GM12892 (cell line): ENCODE data around the gene CC2D2B.

Experiments
- DNase-seq: peaks from one replicate; pipeline ENCODE4 v3.0.0; 2011; ENCODE audit not compliant: insufficient read length
- FAIRE-seq: peaks from 2 replicates; lab custom pipeline; 2011; peaks lifted over from hg19 to GRCh38; lab: Jason Lieb, UNC
- POLR2A ChIP-seq: IDR thresholded peaks from 2 replicates; pipeline ENCODE4 v1.6.1; 2011; ENCODE audit warnings: low read depth, low read length, control low read depth
- POLR2AphosphoS5 ChIP-seq: IDR thresholded peaks from 2 replicates; pipeline ENCODE4 v1.6.1; 2011; ENCODE audit warnings: low read depth, low read length, control low read depth
- TAF1 ChIP-seq: IDR thresholded peaks from 2 replicates; pipeline ENCODE4 v1.6.1; 2011; ENCODE audit warnings: low read depth, mild to moderate bottlenecking, control low read depth, low read length, borderline replicate concordance

CC2D2B gene

DNA sequence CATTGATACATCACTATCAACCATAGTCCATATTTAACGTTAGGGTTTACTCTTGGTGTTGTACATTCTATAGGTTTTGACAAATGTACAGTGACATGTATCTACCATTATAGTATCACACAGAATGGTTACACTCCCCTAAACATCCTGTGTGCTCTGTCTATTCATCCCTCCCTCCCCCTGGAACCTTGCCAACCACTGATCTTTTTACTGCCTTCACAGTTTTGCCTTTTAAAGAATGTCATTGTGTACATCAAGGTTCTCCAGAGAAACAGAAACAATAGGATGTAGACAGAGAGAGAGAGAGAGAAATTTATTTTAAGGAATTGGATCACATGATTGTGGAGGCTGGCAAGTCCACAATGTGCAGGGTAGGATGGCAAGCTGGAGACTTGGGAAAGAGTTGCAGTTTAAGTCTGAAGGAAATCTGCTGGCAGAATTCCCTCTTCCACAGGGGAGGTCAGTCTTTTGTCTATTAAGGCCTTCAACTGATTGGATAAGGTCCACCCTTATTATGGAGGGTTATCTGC is 90.5 kb downstream of the CC2D2B start:
- DNase-seq, result no peak
- no peak for FAIRE-seq
- no peak for TF ChIP-seq POLR2A
- TF ChIP-seq POLR2AphosphoS5, result no peak
- no peak for TF ChIP-seq TAF1

DNA sequence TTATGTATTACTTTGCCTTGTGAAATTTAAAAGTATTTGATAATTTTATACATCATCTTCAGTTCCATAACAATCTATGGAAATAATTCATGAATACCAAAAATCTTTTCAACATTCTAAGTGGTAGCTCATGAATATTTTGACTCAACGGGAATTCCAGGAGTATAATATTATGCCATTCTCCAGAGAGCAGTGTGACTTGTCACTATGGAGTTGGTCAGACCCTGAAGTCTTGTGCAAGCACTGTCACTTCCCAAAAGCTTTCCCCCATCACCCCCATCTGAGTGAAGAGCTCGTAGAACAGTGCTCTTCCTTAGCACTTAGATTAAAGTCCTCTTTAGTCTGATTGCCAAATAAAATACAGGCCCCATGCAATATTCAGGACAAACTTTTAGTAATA is 106.2 kb downstream of the CC2D2B start:
- FAIRE-seq, result no peak
- no peak for DNase-seq
- no peak for TF ChIP-seq POLR2AphosphoS5
- TF ChIP-seq TAF1, result no peak
- TF ChIP-seq POLR2A, result no peak

DNA sequence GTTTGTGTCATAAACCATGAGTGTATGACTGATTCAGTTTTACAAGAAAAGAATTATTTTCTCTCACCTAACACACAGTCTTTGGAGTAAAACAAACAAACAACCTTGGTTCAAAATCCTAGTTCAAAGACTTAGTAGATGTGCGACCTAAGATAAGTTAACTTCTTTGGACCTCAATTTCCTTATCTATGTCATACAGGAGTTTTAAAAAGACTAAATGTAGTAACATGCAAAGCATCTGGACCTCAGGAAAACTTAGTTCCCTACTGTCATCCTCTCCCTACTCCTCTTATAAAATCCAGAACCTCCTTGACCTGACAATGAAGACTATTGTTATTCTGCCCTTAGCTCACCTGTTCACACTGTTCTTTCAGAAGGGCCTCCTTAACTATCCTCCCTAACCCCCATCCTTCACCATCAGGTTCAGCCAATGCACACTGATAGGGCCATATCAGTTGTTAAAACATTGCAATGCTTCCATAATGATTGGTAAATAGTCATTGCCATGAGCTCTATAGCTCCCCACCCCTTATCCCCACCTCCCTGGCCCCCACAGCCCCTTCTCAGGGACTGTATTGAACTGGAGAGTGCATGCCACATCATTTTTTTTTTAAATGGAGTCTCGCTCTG is 106.8 kb downstream of the CC2D2B start:
- no peak for FAIRE-seq
- DNase-seq, result no peak
- no peak for TF ChIP-seq POLR2AphosphoS5
- no peak for TF ChIP-seq POLR2A
- TF ChIP-seq TAF1, result no peak

DNA sequence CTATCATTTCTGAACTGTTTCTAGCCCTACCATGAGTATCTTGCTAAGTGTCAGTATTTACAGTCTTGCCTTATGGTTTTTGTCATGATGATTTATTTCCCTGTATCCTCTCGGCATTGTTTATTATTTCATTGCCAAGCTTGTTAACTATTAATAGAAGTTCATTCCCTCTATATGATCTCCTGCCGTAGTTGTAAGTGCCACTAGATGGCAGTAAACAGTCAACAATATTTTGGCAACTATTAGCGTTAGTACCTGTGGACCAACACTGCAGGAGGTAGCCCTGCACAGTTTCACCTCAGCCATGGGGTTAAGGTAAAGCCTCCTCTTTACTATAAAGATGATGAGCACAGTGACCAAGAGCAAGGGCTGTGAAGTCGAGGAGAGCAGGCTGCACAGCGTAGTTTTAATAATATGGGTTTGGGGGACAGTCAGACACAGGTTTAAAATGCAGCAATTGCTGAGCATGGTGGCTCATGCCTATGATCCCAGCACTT is 109.5 kb downstream of the CC2D2B start:
- TF ChIP-seq POLR2AphosphoS5 (no peak), POLR2A (no peak), TAF1 (no peak)
- DNase-seq, result peak; percentile 10
- peak; percentile 93 for FAIRE-seq

- TF ChIP-seq POLR2AphosphoS5, result no peak
- DNase-seq, result no peak
- no peak for FAIRE-seq
These were observed 113.6 kb downstream of the CC2D2B start for GRCh38 chr10:96021332-96021731.

GRCh38 chr10:96022739-96023138 is 115.0 kb downstream of the CC2D2B start:
- FAIRE-seq (no peak), DNase-seq (no peak)
- no peak for TF ChIP-seq TAF1
- no peak for TF ChIP-seq POLR2AphosphoS5
- no peak for TF ChIP-seq POLR2A

DNA sequence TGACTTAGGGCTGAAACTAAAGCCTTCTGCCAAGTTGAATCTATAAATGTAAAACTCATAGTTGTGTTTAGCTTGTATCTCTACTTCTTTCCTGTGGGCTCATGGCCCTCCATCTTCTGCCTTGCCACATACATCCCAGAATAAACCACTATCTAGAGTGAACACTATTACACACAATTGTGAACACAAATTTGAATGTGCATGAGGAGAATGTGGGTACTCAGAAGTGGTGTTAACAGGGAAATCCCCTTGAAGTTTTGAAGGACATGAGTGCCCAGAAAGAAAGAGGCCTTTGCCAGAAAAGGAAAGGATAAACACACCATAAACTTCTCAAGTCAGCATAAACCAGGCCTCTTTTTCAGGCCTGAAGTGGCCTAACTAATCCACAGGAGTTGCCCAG is 115.4 kb downstream of the CC2D2B start:
- TF ChIP-seq TAF1, result no peak
- TF ChIP-seq POLR2A, result no peak
- no peak for TF ChIP-seq POLR2AphosphoS5
- no peak for FAIRE-seq

DNA sequence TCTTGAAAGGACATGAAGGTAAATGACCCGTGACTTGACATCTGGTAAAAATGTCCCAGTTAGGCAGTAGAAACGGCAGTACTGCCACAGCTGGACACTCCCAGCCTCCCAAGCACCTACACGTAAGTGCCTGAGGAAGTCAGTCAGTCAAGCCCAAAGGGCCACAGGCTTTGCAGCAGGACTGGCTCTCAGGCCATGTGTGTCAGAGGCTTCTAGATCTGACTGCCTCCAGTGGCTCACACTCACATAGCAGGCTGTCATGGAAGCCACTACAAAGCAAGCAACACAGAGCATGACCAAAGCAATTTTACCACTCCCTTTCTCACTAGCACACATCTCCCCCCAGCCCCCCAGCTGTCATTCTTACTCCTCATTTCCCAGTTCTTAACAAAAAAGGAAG is 117.8 kb downstream of the CC2D2B start:
- FAIRE-seq, result no peak
- no peak for TF ChIP-seq TAF1
- no peak for TF ChIP-seq POLR2A
- no peak for TF ChIP-seq POLR2AphosphoS5
- DNase-seq, result no peak

More for the DNA sequence above, 115.4 kb downstream of the CC2D2B start:
- no peak for DNase-seq

DNA sequence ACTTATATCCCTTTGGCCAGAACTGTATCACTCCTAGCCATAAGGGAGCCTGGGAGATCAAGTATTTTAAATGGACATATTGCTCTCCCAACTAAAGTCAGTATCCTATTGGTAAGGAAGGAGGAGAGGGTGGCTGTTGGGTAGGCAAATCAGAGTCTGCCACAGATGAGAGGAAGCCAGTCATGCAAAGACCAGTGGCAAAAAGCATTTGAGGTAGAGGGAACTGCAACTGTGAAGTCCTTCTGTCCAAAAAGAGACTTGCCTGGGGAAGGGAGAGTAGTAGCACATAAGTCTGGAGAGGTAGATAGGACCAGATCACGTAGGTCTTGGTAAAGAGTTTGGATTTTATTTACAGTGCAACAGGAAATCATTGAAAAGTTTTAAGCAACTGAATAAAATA is 126.8 kb downstream of the CC2D2B start:
- TF ChIP-seq TAF1, result no peak
- no peak for TF ChIP-seq POLR2A
- no peak for TF ChIP-seq POLR2AphosphoS5
- DNase-seq, result no peak
- no peak for FAIRE-seq

DNA sequence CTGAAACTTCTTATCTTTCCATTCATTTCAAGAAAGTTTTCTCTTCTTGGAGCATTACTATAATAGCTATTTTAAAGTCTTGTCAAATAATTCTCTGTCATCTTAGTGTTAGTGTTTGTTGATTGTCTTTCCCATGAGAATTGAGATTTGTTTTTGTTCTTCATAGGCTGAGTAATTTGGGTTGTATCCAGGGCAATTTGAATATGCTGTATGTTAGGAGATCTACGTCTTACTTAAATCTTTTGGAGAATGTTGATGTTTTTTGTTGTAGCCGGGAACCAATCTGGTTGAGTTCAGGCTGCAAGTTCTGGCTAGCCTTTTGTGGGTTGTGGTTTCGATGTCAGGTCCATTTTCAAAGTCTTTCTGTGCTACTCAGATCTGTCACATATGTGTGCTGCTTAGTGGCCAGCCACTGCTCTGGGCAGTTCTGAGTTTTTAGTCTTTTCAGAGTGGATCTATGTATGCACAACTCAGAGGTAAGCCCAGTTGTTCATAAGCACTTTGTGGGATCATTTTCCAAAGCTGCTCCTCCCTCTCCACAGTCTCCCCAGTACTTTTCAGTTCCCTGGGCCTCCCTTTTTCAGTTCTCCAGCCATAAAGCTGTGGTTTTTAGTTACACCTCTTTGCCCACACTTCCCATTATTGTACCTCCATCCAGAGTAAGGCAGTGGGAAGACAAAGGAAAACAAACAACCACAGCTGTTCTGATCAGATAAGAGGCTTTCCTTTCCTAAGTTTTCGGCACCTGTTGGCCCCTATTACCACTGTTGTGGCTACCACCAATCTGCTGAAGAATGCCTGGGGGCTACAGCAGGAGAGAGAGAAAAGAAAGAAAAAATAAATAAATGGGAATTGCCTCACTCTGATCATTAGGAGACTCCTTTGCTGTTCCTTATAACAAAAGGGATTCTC is 131.0 kb downstream of the CC2D2B start:
- TF ChIP-seq TAF1 (no peak), POLR2A (no peak), POLR2AphosphoS5 (no peak)
- FAIRE-seq, result peak; percentile 14
- no peak for DNase-seq

DNA sequence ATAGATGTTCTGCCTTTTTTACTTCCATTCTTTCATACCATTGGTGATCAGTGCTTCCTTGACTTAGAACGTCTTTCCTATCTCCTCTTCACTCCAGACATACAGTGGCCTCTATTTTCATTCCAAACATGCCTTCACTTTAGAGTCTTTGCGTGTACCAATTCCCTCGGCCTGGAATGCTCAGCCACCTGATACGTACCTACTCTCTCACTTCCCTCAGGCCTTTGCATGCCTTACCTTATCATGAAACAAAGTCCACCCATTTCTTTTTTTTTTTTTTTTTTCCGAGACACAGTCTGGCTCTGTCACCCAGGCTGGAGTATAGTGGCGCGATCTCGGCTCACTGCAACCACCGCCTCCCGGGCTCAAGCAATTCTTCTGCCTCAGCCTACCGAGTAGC is 133.4 kb downstream of the CC2D2B start:
- TF ChIP-seq POLR2A, result no peak
- TF ChIP-seq TAF1, result no peak
- no peak for TF ChIP-seq POLR2AphosphoS5
- no peak for FAIRE-seq
- DNase-seq, result no peak
